T-helper 2 cell treated with Interferon-gamma antibody and Interleukin-4, amounts not matched to agents 5 μg/mL and 100 μg/mL, for 36 hours (primary cell): ENCODE results near the gene ENG.
"Not testable (repeated sequence)": the region's sequence is repeated elsewhere in the genome, so short reads cannot be mapped to it uniquely, and the experiment has no call there.

Experiments
- DNase-seq: peaks from one replicate; pipeline ENCODE4 v3.0.0; 2021; ENCODE audit warnings: low spot score
- H3K27ac Mint-ChIP-seq: one replicate; pipeline ENCODE4 v1.8.0; 2021; ENCODE audit warnings: mild to moderate bottlenecking, mixed read lengths
- H3K27me3 Mint-ChIP-seq: one replicate; pipeline ENCODE4 v1.8.0; 2021; ENCODE audit warnings: low read depth, mixed read lengths
- H3K36me3 Mint-ChIP-seq: one replicate; pipeline ENCODE4 v1.8.0; 2021; ENCODE audit warnings: low read depth, mixed read lengths
- H3K4me1 Mint-ChIP-seq: one replicate; pipeline ENCODE4 v1.8.0; 2021; ENCODE audit warnings: low read depth, mixed read lengths
- H3K4me3 Mint-ChIP-seq: one replicate; pipeline ENCODE4 v1.8.0; 2022; ENCODE audit warnings: mild to moderate bottlenecking, moderate library complexity, mixed read lengths
- H3K9me3 Mint-ChIP-seq: one replicate; pipeline ENCODE4 v1.8.0; 2021; ENCODE audit warnings: mixed read lengths

Gene ENG

DNA sequence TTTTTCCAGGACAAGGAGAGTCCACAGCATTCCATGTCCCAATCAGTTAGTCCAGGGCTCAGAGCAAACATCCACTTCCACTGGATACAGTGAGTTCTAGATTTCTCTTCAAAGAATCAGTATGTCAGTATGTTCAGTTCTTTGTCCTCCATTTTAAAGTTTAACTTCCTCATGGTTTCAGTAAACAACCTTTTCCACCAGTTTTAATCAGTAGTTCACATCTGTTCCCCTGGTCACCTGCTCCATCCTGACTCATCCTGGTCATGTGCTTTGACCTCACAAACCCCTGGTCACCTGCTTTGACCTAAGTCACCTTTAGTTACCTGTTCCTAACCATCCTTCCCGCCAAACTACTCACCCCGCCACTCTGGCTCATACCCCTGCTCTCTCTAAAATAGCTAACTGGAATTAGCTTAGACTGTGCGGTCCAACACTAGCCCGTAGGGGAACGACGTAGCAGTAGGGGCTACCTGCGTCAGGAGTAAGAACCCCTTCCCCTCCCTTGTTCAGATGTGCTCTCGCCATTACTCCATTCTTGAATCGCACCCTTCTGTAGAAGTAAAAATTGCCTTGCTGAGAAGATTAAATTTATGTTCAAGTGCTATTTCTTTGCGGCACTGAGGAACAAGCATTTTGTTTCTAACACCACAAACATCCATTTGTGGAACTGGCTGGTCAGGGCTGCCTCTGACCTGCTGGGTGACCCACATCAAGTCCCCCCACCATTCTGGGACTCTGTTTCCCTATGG is 5.5 kb downstream of the ENG start:
- peaks cover 28% of the 10 kb centered on the region for H3K9me3 Mint-ChIP-seq
- H3K27me3 Mint-ChIP-seq, result no peaks in the 10 kb centered on the region
- no peak for DNase-seq
- H3K27ac Mint-ChIP-seq, result no peak overlapping the region
- H3K36me3 Mint-ChIP-seq, result peaks cover 36% of the 10 kb centered on the region
- no peak overlapping the region for H3K4me3 Mint-ChIP-seq
- peaks cover 15% of the 10 kb centered on the region for H3K4me1 Mint-ChIP-seq

DNA sequence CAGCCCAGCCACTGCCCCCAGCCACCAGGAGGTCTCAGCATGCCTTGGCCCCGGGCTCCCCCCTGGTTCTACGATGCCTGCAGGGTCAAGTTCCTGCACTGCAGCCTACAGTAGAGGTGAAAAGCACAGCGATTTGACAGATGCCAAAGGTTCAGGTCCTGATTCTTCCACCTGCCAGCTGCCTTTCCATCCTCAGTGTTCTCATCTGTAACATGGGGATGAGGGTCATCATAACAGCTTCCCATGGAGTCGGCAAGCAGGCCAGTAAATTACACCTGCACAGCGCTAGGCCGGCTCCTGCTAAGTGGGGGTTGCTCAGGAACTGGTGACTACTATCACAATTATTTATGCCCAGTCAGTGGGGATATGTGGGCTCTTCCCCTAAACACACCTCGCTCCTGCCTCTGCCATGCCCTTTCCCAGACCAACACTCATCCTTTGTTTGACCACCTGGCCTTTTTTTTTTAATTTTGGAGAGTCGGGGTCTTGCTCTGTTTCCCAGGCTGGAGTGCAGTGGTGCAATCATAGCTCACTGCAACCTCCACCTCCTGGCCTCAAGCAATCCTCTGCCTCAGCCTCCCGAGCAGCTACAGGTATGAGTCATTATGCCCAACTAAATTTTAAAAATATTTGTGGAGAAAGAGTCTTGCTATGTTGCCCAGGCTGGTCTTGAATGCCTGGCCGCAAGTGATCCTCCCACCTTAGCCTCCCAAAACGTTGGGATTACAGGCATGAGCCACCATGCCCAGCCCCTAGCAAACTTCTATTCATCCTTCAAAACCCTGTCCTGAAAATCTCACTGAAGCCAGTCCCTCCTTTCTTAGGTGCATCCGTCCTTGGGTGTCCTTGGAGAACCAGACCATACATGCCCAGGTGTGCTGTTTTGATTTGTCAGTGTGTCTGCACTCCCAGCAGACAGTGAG is 6.4 kb downstream of the ENG start:
- Mint-ChIP-seq H3K27ac (no peak overlapping the region), H3K9me3 (peaks cover 28% of the 10 kb centered on the region), H3K36me3 (peaks cover 36% of the 10 kb centered on the region), H3K4me3 (no peak overlapping the region), H3K27me3 (no peaks in the 10 kb centered on the region), H3K4me1 (peaks cover 13% of the 10 kb centered on the region)
- DNase-seq, result no peak

DNA sequence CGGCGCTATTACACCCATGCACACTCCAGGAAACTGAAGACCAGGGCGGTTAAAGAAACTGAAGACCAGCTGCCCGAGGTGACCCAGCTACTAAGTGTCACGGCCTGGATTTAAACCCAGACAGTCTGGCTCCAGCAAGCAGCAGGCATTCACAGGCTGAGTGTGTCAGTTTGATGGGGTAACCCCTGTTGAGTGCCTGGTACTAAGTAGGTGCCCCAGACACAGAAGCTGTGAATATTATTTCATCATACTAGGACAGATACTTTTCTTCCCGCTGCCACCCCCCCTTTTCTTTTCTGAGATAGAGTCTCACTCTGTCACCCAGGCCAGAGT is 7.3 kb downstream of the ENG start:
- H3K27me3 Mint-ChIP-seq, result no peaks in the 10 kb centered on the region
- no peak for DNase-seq
- H3K4me1 Mint-ChIP-seq, result peaks cover 6% of the 10 kb centered on the region
- H3K9me3 Mint-ChIP-seq, result peaks cover 26% of the 10 kb centered on the region
- peaks cover 29% of the 10 kb centered on the region for H3K36me3 Mint-ChIP-seq
- no peak overlapping the region for H3K27ac Mint-ChIP-seq
- no peak overlapping the region for H3K4me3 Mint-ChIP-seq

DNA sequence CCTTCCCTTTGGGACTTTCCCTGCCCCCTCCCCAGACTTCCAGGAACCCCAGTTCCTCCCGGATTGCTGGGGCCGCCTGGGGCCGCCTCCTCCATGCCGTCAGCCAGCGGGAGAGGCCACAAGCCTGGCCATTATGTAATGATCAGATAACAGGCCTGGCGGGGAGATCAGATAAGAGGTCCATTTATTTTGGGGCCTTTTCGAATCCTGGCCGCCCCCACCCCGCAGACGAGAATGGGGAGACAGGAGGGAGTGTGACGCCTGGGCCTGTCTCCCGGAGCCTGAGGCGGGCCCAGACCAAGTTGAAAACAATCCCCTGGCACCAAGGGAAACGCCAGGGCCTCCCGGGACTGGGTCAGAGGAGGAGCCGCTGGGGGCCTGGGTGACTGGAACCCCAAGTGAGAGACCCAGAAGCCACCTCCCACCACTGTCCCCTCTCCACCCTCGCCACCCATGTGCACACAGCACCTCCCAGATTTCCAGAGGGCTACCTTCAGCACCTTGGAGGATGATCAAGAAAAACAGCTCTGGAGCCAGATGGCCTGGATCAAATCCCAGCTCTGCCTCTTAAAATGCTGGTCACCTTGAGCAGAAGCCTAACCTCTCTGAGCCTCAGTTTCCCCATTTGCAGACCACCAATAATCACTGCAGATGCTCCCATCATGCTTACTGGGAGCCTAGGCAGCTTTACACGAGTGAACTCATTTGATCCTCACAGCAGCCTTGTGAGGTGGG is 7.8 kb downstream of the ENG start:
- DNase-seq, result no peak
- Mint-ChIP-seq H3K27me3 (no peaks in the 10 kb centered on the region), H3K27ac (no peak overlapping the region), H3K36me3 (peaks cover 25% of the 10 kb centered on the region), H3K4me3 (no peak overlapping the region), H3K9me3 (peaks cover 25% of the 10 kb centered on the region), H3K4me1 (peaks cover under 1% of the 10 kb centered on the region)

DNA sequence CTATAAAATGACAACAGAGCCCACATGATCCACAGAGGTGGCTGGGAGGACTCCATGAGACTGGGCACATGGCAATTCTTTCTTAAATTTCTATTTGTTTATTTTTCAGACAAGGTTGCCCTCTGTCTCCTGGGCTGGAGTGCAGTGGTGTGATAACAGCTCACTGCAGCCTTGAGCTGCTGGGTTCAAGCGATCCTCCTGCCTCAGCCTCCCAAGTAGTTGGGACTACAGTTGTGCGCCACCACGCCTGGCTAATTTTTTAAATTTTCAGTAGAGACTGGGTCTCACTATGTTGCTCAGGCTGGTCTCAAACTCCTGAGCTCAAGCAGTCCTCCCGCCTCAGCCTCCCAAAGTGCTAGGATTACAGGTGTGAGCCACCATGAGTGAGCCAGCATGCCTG is 8.8 kb downstream of the ENG start:
- H3K27ac Mint-ChIP-seq, H3K4me1 Mint-ChIP-seq, H3K27me3 Mint-ChIP-seq, DNase-seq, H3K4me3 Mint-ChIP-seq: not testable (repeated sequence)
- Mint-ChIP-seq H3K9me3 (peaks cover 23% of the 10 kb centered on the region), H3K36me3 (peaks cover 17% of the 10 kb centered on the region)

DNA sequence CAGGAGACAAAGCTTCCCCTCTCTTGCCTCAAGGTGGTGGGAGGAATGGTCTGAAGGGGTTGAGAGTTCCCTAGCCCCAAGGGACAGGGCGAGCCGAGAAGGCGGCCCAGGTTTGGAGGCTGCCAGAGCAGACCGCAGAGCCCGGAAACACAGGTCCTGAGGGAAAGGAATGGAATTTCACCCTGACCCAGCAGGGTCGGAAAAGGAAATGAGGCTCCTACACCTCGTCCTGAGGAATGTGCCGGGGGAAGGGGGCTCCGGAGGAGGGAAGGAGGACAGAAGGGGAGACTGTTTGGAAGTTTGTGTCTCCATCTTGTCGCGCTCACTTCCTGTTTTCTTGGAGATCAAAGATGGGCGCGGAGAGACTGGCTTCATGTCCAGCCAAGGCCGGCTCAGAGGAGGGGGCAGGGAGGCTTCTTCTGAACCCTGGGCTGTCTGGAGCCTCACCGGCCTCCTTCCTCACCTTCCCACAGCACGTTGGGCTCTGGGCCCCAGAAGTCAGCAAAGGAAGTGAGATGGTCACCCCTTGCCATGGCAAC is 9.6 kb downstream of the ENG start:
- H3K27me3 Mint-ChIP-seq, result no peaks in the 10 kb centered on the region
- H3K9me3 Mint-ChIP-seq, result peaks cover 18% of the 10 kb centered on the region
- H3K4me3 Mint-ChIP-seq, result no peak overlapping the region
- no peak overlapping the region for H3K27ac Mint-ChIP-seq
- no peaks in the 10 kb centered on the region for H3K4me1 Mint-ChIP-seq
- H3K36me3 Mint-ChIP-seq, result peaks cover 14% of the 10 kb centered on the region
- no peak for DNase-seq

DNA sequence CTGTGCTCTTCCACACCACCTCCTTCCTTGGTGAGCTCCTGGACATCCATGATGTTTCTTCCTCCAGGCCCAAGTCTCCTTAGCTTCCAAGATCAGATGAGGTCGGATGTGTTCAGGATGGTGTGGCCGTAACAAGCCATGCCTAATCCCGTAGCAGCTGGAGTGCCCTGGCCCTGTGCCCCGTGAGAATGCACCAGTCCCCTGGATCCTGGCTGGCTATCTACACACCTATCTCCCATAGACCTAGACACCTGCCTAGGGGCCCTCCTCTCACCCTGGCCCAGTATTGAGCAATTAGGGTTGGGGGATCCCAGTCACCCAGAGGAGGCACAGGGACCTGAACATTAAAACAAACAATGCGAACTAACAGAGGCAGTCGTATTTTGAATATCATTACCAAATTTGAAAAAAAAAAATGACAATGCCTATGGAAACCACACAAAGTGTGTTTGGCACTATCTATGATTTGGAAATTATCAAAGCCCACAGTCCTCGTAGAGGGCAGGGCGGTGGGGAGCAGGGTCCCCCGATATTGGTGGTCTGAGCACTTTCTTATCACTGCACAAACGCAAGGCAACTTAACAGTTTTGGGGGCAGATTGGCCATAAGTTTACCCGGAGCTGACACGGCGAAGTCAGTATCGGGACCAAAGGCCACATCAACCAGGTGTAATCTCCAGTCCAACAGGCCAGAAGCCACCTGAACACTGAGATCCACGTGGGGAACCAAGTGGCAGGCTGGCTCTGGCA is 13.2 kb downstream of the ENG start:
- no peak for DNase-seq
- Mint-ChIP-seq H3K4me3 (no peak overlapping the region), H3K36me3 (no peaks in the 10 kb centered on the region), H3K9me3 (no peaks in the 10 kb centered on the region), H3K27me3 (no peaks in the 10 kb centered on the region), H3K27ac (no peak overlapping the region), H3K4me1 (no peaks in the 10 kb centered on the region)

DNA sequence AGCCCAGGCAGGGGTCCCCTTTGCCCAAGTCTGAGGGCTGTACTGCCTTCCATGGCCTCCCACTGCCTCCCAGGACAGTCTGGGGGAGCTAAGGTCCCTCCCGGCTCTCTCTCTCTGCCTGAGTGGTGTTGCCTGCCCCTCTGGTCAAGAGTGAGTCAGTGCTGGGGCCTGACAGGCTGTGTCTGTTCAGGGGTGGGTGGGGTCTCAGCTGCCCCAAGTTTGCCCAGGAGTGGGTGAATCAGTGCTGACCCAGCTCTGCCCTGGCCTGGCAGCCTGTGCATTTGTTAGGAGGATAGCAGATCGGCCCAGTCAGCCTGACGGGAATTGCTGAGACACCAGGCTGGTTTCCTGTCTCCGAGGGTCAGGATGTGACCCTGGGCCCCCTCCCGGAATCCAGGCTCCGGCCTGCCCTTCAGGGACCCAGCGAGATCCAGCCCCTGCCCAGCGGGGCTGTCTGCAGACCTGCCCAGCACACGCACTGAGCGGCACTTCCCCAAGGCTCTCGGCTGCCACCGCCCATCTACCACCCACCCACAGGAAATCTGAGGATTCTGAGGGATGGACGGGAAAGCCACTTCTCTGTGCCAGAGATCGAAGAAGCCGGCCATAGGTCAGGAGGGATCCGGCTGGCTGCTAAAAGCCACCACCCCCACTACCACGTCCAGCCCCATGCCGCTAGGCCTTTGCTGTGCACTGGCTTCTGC is 15.9 kb downstream of the ENG start:
- no peaks in the 10 kb centered on the region for H3K4me1 Mint-ChIP-seq
- no peaks in the 10 kb centered on the region for H3K27me3 Mint-ChIP-seq
- no peaks in the 10 kb centered on the region for H3K36me3 Mint-ChIP-seq
- no peak overlapping the region for H3K27ac Mint-ChIP-seq
- no peak overlapping the region for H3K4me3 Mint-ChIP-seq
- H3K9me3 Mint-ChIP-seq, result no peaks in the 10 kb centered on the region
- DNase-seq, result no peak

DNA sequence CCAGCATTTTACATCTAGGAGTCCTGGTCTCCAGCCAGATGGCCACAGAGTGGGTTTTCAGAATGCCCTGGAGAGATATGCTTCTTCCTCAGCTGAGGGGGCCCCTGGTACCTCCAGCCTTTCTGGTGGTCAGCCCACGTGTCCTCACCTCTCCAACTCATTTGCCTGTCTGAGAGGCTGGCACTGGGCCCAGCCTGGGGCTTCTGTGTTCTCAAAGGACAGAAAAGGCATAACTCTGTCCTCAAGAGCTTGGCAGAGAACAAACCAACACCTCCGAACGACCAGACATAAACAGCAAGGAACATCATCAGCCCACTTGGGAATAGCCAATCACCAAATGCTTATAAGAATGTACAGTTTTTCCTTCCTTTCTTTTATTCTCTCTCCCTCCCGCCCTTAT is 17.1 kb downstream of the ENG start:
- Mint-ChIP-seq H3K27ac (no peak overlapping the region), H3K4me3 (no peak overlapping the region), H3K9me3 (no peaks in the 10 kb centered on the region), H3K4me1 (peaks cover 1% of the 10 kb centered on the region), H3K27me3 (no peaks in the 10 kb centered on the region), H3K36me3 (no peaks in the 10 kb centered on the region)
- DNase-seq, result no peak

DNA sequence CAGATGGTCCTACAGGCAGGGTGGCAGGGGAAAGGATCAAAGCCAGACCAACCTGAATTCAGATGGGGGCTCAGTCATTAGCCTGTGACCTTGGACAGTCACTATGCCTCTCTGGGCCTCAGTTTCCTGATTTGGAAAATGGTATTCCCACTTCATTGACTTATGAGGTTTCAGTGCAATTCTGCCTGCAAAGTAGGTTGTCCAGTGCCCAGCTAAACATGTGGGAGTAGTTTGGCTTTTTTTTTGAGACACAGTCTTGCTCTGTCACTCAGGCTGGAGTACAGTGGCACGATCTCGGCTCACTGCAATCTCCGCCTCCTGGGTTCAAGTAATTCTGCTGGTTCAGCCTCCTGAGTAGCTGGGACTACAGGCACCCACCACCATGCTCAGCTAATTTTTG is 17.9 kb downstream of the ENG start:
- H3K4me3 Mint-ChIP-seq, H3K27ac Mint-ChIP-seq, H3K36me3 Mint-ChIP-seq, DNase-seq, H3K4me1 Mint-ChIP-seq, H3K27me3 Mint-ChIP-seq, H3K9me3 Mint-ChIP-seq: not testable (repeated sequence)

DNA sequence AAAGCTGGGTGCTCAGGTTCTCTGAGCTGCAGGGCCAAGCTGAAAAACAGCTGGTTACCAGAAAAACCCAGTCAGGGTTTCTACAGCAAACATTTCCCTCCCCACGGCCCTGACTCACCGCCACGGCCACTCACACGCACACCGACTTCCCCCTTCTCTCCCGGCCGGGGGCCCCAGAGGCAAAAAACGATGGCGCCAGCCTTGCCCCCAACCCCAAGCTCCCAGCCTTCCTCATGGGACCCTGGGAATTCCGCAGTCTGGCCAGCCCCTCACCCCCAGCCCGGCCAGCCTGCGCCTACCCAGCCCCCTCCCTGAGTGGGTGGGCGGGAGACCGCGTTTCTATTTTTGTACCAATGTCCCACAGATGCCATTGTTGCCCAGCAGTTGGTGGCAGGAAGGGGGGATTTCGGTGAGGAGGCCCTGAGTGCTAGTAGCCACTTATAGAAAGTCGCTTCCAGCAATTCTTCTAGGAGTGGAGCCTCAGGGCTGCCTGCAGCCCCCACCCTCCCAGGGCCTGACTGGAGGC is 18.4 kb downstream of the ENG start:
- no peak for DNase-seq
- no peak overlapping the region for H3K27ac Mint-ChIP-seq

DNA sequence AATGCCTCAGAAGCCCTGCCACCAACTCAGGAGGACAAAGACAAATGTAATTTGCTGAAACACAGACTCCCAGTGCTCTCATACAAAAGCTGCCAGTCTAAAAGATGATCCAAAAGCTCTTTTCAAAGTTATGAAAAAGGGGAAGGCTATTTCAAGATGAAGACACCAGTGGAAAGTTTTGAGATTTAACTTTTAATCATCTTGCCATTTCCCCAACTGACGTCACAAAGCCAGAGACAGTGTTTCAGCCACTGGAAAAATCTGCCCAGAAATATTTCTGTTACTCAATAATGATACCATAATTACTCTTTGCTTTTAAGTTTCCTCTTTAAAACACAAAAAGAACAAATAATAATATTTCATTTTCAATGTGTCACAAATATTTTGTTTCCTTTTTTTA is 20.9 kb downstream of the ENG start:
- H3K4me3 Mint-ChIP-seq, result no peak overlapping the region

More for the DNA sequence above, 18.4 kb downstream of the ENG start:
- Mint-ChIP-seq H3K9me3 (no peaks in the 10 kb centered on the region), H3K4me1 (peaks cover 2% of the 10 kb centered on the region), H3K36me3 (no peaks in the 10 kb centered on the region), H3K4me3 (no peak overlapping the region), H3K27me3 (no peaks in the 10 kb centered on the region)

DNA sequence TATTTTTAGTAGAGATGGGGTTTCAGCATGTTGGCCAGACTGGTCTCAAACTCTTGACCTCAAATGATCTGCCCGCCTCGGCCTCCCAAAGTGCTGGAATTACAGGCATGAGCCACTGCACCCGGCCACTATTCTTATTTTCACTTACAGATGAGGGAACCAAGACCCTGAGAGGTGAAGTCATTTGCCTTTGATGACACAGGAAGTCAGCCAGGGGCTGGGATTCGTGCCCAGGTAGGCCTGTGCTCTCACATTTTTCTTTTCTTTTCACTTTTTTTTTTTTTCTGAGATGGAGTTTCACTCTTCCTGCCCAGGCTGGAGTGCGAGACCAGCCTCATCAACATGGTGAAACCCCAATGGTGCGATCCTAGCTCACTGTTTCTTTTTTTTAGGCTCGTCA is 22.2 kb downstream of the ENG start:
- Mint-ChIP-seq H3K4me1 (peaks cover 2% of the 10 kb centered on the region), H3K27me3 (no peaks in the 10 kb centered on the region), H3K36me3 (peaks cover 7% of the 10 kb centered on the region), H3K27ac (no peak overlapping the region), H3K9me3 (no peaks in the 10 kb centered on the region), H3K4me3 (no peak overlapping the region)
- DNase-seq, result no peak

More for the DNA sequence above, 20.9 kb downstream of the ENG start:
- DNase-seq, result no peak
- Mint-ChIP-seq H3K27ac (no peak overlapping the region), H3K4me1 (peaks cover 2% of the 10 kb centered on the region), H3K27me3 (no peaks in the 10 kb centered on the region), H3K9me3 (no peaks in the 10 kb centered on the region), H3K36me3 (peaks cover 5% of the 10 kb centered on the region)
